ENCODE data around the gene DAG1. TPM values are rescaled to one million over a fixed set of nuclear protein-coding genes. Genes with fewer than 3 reads are reported as not detected.

DAG1 gene
- total RNA-seq, 3 donors from 2014 or later (not counting 1 experiment from before 2014, with no cell fraction given) = 9.6 to 22.4 (median 20.6) TPM

DNA sequence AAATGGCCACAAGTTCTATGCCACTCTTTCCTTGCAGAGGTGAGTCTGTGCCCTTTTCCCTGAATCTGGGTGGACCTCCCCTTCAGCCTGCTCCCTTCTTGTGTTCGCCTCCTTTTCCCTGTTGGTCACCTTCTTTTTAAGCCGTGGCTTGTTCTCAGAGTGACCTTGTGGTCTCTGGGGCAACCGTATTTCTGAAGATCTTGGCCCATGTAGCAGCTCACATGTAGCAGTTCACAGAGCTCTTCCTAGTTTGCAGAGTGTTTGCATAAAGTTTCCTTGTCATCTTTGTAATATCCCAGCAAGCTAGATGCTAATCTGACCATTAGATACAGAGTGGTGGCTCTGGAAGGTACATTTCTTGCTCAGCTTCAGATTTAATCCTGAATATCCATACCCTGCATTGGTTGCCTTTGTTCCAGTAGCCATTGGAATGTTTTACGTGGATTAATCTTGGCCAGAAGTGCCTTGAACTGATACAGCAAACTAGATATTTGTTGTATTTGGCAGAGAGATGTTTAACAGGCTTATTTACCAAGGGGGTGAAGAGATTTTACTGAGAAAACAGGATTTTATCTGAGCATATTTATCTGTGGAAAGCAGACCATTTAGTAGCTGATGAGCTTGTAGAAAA lies 43.5 kb downstream of the DAG1 start:
- 95% methylated on average over 4 of the region's 4 CpGs for WGBS (ENCODE audit: insufficient coverage)
- H3K27ac Mint-ChIP-seq = no peak overlapping the region

DNA sequence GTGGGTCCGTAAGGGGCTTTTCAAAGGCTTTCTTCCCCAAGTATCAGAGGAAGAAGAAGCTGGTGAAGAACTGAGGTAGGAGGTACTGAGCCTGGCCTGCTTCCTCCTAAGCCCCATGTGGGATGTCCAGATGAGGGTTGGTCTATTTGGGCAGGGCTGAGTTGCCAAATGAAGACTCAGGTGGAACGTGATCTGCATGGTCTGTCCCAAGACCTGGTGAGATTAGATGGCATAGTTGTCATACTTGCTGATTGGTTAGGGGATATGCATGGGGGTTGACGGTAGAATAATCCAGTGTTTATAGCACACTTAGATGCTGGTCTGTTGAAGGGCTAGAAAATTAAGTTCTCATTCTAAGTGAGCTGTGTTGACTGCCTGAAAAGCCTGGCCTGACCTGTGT lies 47.9 kb downstream of the DAG1 start:
- peaks cover 6% of the 10 kb centered on the region for H3K4me1 ChIP-seq (ENCODE audit: control insufficient read depth, insufficient read depth, low read length)
- ATAC-seq (no peak), DNase-seq (no peak)
- H3K27ac ChIP-seq (ENCODE audit: low read length) = no peak overlapping the region
- no peak overlapping the region for H3K27ac Mint-ChIP-seq
- no peak for TF ChIP-seq CTCF (IDR thresholded peaks at IDR 0.05)
- no peaks in the 10 kb centered on the region for H3K36me3 Mint-ChIP-seq
- no peak overlapping the region for H3K4me3 Mint-ChIP-seq
- 96% methylated on average over 3 of the region's 3 CpGs for WGBS (ENCODE audit: insufficient coverage)
- H3K4me3 ChIP-seq (ENCODE audit: low read length) = no peak overlapping the region
- intact Hi-C loops (cut with micrococcal nuclease) = no loop called here
- H3K27me3 ChIP-seq (ENCODE audit: control insufficient read depth, insufficient read depth, low read length) = no peaks in the 10 kb centered on the region
- H3K36me3 ChIP-seq (ENCODE audit: control insufficient read depth, insufficient read depth, low read length) = peaks cover 18% of the 10 kb centered on the region
- H3K4me1 Mint-ChIP-seq = peaks cover 40 to 49% of the 10 kb centered on the region in 2 donors
- H3K9me3 ChIP-seq (ENCODE audit: control insufficient read depth, insufficient read depth, low read length) = no peaks in the 10 kb centered on the region
- H3K27me3 Mint-ChIP-seq (ENCODE audit: low read depth in 2 of 2) = no peaks in the 10 kb centered on the region
- H3K9me3 Mint-ChIP-seq = no peaks in the 10 kb centered on the region

More for the DNA sequence above, 43.5 kb downstream of the DAG1 start:
- no peak overlapping the region for H3K27ac ChIP-seq (ENCODE audit: low read length)
- no peak overlapping the region for H3K4me3 ChIP-seq (ENCODE audit: low read length)
- Mint-ChIP-seq H3K36me3 (no peaks in the 10 kb centered on the region), H3K4me1 (peaks cover 22 to 27% of the 10 kb centered on the region in 2 donors), H3K27me3 (ENCODE audit: low read depth in 2 of 2) (no peaks in the 10 kb centered on the region), H3K9me3 (no peaks in the 10 kb centered on the region), H3K4me3 (no peak overlapping the region)
- DNase-seq = no peak
- H3K9me3 ChIP-seq (ENCODE audit: control insufficient read depth, insufficient read depth, low read length) = no peaks in the 10 kb centered on the region
- intact Hi-C loops (cut with micrococcal nuclease) = no loop called here
- no peaks in the 10 kb centered on the region for H3K27me3 ChIP-seq (ENCODE audit: control insufficient read depth, insufficient read depth, low read length)
- no peaks in the 10 kb centered on the region for H3K4me1 ChIP-seq (ENCODE audit: control insufficient read depth, insufficient read depth, low read length)
- no peak for TF ChIP-seq CTCF (IDR thresholded peaks at IDR 0.05)
- peaks cover 27% of the 10 kb centered on the region for H3K36me3 ChIP-seq (ENCODE audit: control insufficient read depth, insufficient read depth, low read length)
- ATAC-seq = no peak

DNA sequence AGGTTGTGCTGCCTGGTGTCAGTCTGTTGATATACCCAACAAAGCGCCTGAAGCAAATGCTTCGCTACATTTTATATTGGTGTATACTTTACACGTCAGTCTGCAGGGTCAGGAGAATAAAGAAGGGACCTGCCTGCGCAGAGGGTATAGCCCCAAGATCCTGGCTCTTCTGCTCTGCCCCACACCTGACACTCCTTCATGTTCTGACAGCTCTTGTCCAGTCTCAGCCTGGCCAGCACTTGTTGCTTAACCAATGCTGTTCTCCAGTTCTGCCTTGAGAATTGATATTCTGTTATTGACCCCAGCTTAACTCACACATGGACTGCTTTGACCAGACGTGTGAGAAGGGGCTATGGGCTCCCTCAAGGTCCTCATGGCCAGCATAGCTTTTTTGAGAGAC lies 48.4 kb downstream of the DAG1 start:
- H3K27me3 ChIP-seq (ENCODE audit: control insufficient read depth, insufficient read depth, low read length) = no peaks in the 10 kb centered on the region
- DNase-seq (no peak), ATAC-seq (no peak)
- WGBS (ENCODE audit: insufficient coverage) = over 99% methylated on average over 5 of the region's 5 CpGs
- no peak overlapping the region for H3K4me3 ChIP-seq (ENCODE audit: low read length)
- peaks cover 6% of the 10 kb centered on the region for H3K4me1 ChIP-seq (ENCODE audit: control insufficient read depth, insufficient read depth, low read length)
- H3K9me3 ChIP-seq (ENCODE audit: control insufficient read depth, insufficient read depth, low read length) = no peaks in the 10 kb centered on the region
- H3K27ac ChIP-seq (ENCODE audit: low read length) = no peak overlapping the region
- no peaks in the 10 kb centered on the region for H3K9me3 Mint-ChIP-seq
- H3K36me3 ChIP-seq (ENCODE audit: control insufficient read depth, insufficient read depth, low read length) = peaks cover 15% of the 10 kb centered on the region
- no peak overlapping the region for H3K4me3 Mint-ChIP-seq
- H3K27ac Mint-ChIP-seq = no peak overlapping the region
- intact Hi-C loops (cut with micrococcal nuclease) = no loop called here
- no peaks in the 10 kb centered on the region for H3K27me3 Mint-ChIP-seq (ENCODE audit: low read depth in 2 of 2)
- peaks cover 44 to 49% of the 10 kb centered on the region in 2 donors for H3K4me1 Mint-ChIP-seq
- H3K36me3 Mint-ChIP-seq = no peaks in the 10 kb centered on the region
- no peak for TF ChIP-seq CTCF (IDR thresholded peaks at IDR 0.05)

DNA sequence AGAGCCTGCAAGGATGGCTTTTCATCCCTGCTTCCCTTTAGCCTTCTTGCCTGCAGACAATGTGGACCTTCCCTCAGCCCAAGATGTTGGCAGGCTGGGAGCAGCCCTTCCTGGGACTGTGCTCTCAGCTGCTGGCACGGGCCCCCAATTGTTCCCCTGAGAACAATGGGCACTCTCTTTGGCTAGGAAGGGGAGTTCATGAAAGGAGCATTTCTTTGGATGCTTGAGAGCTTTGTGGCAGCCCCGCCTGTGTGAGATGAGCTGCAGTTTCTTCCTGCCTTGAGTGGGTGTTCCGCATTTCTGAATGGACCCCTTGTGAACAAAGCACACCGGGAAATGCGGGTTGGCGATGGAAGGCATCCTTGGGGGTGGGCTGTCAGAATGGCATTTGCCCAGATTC lies 49.2 kb downstream of the DAG1 start:
- no peaks in the 10 kb centered on the region for H3K9me3 ChIP-seq (ENCODE audit: control insufficient read depth, insufficient read depth, low read length)
- no peaks in the 10 kb centered on the region for H3K27me3 ChIP-seq (ENCODE audit: control insufficient read depth, insufficient read depth, low read length)
- no peak overlapping the region for H3K4me3 Mint-ChIP-seq
- H3K4me3 ChIP-seq (ENCODE audit: low read length) = no peak overlapping the region
- H3K36me3 ChIP-seq (ENCODE audit: control insufficient read depth, insufficient read depth, low read length) = peaks cover 10% of the 10 kb centered on the region
- no peak for TF ChIP-seq CTCF (IDR thresholded peaks at IDR 0.05)
- H3K9me3 Mint-ChIP-seq = no peaks in the 10 kb centered on the region
- no peak for ATAC-seq
- H3K36me3 Mint-ChIP-seq = no peaks in the 10 kb centered on the region
- H3K27ac Mint-ChIP-seq = peak overlapping the region in 1 of 2 donors; percentile 51
- peaks cover 44 to 45% of the 10 kb centered on the region in 2 donors for H3K4me1 Mint-ChIP-seq
- 96% methylated on average over 6 of the region's 6 CpGs for WGBS (ENCODE audit: insufficient coverage)
- H3K27me3 Mint-ChIP-seq (ENCODE audit: low read depth in 2 of 2) = no peaks in the 10 kb centered on the region
- H3K27ac ChIP-seq (ENCODE audit: low read length) = no peak overlapping the region
- no peak for DNase-seq
- H3K4me1 ChIP-seq (ENCODE audit: control insufficient read depth, insufficient read depth, low read length) = peaks cover 6% of the 10 kb centered on the region
- intact Hi-C loops (cut with micrococcal nuclease) = no loop called here
